GM21723 (cell line): ENCODE results near the gene RSPH1.

Experiments used
- ATAC-seq: cut with Tn5 transposase; IDR thresholded peaks from one replicate; pipeline ENCODE4 v1.9.1; 2021; ENCODE audit warnings: mild to moderate bottlenecking, moderate library complexity; ENCODE audit not compliant: unreplicated experiment

Gene RSPH1

DNA sequence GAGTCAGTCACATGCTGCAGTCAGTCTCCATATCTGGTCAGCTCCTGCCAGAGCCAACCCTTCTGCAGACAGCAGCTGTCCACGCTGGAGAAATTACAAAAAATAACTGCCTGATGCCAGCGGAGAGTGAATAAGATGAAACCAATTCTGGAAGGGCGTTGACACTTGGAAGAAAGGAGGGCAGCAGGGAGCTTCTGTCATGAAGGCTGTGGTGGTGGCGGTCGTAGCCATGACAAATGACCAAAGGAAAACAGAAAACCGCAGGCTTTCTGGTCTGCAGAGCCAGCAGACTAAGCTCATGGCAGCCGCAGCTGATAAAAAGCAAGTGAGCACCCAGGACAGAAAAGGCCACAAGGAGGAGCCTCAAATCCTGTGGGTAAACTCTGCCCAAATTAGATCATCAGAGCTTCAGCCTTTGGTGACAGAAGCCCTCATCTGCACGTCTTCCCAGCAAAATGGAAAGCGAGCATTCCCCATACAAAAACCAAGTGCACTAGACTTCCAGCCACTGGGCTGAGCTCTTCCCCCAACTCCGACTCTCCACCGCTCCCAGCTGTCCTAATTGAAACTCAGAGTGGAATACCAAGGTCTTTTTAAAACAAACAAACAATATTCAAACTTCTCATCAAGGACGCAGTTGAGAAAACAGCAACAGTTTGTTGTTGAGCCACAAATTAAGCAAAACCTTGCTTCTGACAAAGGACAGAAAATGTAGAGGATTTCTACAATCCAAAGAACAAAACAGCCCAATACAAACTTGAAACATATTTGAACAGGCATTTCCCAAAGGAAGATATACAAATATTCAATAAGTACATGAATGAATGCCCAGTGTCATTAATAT lies 28.7 kb downstream of the RSPH1 start:
- ATAC-seq, result no peak

DNA sequence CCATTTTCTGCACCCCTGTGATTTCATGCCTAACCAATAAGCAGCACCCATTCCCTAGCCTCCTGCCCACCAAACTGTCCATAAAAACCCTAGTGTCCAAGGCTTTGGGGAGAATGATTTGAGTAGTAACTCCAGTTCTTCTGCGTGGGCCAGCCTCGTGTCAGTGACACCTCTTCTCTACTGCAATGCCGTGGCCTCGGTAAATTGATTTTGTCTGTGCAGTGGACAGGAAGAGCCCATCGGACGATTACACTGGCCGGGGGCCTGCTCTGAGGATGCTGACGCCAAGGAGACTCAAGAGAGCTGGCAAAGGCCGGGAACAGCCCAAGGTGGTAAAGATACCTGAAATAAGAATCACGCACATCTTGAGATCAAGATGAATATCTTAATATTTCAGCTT lies 29.3 kb downstream of the RSPH1 start:
- no peak for ATAC-seq

DNA sequence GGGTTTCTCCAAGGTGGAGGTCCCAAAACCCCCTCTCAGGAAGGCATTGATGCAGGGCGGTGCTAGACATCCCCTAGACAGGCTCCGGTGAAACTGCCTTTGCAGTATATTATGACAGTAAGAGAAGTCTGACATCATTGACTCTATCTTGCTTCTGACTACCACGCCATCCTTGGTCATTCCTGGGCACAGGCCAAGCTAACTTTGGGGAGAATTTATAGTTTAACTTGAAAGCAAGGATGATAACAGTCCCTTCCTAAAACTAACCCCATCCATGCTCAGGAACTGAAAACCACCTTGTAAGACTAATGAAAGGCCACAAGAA lies 30.3 kb downstream of the RSPH1 start:
- ATAC-seq, result no peak

DNA sequence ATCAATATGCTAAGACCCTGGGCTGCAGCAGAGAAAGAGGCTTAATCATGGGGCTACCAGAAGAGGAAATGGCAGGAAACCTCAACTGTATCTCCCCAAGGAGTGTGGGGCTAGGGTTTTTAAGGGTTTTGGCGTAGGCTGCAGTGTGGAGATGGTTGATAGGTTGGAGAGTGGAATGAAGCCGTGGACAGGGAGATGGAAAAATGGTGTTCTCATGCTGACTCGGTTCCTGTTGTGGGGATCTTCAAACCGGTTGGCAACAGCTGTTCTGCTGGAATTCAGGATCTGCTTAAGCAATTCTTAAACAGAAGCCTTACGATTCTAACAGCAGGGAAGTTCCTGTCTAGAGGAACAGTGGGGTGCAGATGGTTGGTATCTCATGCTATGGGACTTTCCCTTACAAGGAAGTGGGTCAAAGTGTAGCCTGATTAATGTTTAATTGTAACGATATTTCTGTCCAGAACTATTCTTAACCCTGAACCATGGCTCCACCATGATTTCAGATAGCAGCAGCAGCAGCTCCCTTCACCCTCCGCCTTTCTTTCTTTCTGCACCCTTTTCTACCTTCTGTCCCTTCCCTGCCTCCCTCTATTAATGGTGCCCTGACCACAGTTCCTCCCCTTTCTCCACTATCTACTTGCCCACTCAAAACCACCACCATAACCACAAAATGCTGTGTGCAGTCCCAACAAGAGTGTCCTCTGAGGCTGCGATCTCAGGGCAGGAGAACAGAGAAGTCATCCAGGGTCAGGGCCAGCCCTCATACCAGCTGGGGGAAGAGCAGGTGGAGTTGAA lies 30.8 kb downstream of the RSPH1 start:
- no peak for ATAC-seq

DNA sequence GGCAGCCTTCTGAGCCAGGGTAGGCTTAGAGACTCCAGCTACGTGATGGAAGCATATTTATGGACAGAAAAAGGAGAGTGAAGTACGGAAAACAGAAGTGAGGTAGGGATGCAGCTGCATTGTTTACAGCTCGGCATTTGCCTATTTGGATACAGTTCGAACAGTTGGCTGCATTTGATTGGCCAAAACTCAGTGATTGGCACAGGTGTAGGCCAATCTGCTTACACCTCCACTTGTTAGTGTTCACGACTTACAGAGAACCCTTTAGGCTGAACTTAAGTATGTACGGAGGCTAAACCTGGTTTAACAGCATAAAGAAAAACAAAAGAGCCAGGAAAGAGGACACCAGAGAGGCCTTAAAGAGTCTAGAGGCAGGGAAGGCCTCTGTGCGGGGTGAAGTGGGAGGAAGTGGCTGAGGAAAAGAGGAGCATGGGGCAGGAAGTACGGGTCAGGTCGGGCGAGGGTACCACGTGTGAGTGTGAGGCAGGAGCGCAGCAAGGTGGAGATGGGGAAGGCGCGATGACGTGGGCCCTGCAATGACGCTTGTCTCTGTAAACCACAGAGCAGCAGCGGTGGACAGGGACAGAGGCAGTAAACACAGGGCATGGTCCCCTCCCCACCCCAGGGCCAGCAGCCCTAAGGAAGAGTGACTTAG lies 32.0 kb downstream of the RSPH1 start:
- no peak for ATAC-seq

DNA sequence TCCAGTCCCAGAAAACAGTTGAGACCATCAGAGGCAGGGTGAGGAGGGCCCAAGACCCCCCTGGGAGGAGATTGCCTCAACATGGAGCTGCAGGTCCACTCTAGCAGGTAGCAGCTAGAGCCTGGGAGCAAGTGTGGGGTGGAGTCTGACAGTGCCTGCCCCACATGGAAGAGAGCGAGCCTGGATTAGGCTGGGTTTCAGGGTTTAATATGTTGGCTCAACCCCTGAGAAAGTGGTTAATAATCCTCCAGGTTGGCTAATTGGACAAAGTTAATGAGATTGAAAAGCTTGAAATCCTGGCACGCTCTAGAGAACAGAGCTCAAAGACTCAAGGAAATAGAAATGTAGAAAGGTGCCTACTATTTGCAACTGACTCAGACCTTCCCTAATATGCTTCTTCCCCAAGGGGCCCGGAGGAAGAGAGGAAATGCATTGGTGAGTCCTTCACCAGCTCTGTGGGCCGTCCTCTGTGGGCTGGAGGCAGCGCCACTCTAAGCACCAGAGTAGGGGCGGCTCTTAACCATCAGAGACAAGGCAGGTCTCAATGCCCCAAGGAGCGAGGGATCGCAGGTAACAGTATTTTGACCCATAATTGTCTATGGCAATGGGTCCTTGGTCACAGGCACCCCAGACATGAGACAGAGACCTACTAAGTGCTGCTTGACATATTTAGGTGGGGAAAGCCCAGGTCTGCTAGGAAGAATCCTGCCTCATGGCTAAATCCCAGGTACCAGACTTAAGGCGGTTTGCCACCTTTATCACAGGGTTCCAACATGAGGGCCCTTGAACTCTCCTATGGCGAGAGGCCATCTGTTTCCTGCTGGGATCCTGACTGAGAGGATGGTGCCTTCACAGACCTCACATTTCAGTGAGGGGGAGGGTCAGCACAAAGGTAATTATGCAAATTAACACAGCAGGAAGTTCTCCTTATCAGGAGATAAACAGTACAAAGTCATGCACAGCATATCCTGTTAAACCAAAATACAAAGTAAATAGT lies 33.8 kb downstream of the RSPH1 start:
- no peak for ATAC-seq

DNA sequence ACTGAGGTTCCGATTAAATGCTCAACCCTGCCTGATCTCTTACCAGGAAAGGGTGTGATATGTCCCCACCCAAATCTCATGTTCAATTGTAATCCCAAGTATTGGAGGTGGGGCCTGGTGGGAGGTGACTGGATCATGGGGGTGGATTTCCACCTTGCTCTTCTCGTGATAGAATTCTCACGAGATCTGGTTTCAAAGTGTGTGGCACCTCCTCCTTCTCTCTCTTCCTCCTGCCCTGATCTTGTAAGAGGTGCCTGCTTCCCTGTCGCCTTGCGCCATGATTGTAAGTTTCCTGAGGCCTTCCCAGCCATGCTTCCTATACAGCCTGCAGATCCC lies 34.9 kb downstream of the RSPH1 start:
- ATAC-seq, result no peak

DNA sequence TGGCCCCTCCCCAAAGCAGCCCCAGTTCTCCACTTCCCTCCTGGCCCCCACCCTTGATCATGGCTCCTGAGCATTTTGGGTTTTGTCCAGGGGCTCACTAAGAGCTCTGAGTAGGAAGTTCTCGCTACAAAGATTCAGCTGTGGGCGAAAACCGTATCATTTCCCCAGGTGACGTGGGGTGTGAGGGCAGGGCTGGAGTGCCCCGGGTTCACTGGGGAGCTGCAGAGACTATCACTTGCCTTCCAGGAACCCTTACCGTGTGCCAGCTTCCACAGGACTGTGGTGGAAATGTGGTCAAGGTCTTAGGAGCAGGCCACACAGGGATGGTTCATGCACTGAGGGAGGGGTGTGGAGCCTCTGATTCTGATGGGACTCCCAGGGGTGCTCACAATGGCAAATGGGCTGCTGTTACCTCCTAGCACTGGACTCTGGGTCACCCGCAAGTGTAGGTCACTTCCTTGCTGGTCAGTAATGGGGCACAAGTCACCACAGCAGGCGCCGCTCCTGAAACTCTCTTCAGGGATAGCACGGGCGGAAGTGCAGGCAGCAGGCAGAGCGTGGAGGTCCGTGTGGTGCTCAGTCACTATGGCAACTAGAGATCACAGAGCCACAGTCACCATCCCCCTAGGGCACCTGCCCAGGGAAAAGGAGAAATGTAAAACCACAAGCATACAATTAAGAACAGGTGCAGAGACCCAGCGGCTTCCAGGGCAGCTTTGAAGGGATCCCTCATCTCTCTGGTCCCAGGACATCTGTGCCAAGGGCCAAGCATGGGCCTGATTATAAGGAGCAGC lies 35.4 kb downstream of the RSPH1 start:
- peak; percentile 58 for ATAC-seq

DNA sequence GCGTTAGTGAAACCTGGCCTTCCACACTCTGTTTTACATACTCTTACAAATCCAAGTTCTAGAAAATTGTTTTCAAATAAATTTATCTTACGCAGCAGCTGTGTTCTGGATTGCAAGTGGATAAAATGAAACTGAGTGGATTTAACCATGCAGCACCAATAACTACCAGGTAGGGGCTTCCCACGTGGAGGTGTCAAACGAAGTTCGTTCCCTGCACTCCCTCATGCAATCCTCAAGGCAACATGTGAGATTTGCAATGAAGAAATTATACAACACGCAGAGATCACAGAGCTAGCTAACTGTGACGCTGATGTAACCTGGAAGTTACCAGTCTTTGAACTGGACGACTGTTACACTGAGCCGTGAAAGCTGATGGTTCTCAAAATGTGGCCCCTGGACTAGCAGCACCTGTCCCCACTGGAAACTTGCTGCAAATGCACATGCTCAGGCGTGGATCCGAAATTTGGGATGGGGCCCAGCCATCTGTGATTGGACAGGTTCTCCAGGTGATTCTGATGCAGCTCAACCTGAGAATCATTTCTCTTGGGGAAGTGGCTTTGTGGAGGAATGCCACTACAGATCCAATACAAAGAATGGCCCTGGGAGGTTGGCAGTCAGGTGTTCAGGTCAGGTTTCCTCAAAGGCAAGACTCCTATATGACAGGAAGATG lies 36.3 kb downstream of the RSPH1 start:
- no peak for ATAC-seq

DNA sequence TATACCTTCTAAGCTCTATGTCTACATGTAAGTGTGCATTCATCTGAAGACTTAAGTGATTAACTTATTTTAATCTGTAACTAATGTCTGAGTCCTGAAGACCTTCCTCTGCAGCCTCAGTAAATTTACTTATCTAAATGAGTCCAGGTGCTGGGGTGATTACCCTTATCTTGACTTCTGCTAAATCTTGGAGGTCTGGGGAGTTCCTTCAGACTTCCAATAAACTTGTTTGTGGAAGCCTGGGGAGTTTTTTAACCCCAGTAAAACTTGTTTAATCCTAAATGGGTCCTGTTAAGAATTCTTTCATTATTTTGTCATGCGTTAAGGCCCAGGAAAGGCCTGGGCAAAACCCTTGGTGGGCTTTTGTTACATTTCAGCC lies 37.0 kb downstream of the RSPH1 start:
- no peak for ATAC-seq

DNA sequence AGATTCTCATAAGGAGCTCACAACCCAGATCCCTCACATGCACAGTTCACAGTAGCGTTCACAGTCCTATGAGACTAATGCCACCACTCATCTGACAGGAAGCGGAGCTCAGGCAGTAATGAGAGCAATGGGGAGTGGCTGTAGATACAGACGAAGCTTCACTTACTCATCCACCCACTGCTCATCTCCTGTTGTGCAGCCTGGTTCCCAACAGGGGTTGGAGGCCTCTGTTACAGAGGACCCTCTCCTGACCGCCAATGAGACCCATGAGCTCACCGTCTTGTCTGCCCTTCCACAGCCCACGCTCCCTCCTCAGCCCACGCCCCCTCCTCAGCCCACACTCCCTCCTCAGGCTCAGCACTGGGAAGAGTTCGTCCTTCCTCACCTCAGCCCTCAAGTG lies 39.6 kb downstream of the RSPH1 start:
- ATAC-seq, result no peak

DNA sequence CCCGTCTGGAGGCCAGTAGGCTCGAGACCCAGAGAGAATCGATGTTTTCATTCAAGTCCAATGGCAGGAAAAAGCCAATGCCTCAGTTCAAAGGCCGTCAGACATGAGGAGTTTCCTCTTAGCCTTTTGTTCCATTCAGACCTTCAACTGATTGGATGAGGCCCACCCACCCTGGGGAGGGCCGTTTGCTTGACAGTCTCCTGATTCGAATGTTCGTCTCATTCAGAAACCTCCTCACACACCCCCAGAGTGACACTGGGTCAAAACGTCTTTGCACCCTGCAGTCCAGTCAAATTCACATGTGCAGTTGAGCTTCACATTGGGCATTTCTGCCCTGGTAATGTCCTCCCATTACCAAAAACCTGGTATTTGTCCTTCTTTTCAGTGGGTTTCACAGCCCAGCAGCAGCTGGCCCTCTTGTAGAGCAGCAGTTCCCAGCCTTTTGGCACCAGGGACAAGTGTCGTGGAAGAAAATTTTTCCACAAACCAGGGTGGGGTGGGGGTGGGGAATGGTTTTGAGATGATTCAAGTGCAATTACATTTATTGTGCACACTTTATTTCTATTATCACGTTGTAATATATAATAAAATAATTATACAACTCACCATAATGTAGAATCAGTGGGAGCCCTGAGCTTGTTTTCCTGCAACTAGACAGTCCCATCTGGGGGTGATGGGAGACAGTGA lies 40.1 kb downstream of the RSPH1 start:
- ATAC-seq, result no peak

DNA sequence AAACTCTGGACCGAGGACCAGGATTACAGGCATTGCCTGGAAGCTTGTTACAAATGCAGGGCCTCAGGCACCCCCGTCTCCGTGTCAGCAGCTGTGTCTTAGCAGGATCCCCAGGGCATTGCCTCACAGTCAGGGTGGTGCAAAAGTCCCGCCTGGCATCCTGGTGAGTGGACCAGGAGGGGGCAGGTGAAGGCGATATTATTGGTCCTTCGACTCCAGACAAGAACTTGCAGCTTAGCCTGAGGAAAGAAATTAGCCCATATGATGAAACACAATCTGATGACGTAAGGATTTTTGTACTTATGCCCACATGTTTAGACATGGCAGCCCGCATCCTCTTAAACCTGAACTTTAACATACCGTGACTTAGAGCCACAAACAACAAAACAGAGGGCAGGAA lies 40.8 kb downstream of the RSPH1 start:
- no peak for ATAC-seq

DNA sequence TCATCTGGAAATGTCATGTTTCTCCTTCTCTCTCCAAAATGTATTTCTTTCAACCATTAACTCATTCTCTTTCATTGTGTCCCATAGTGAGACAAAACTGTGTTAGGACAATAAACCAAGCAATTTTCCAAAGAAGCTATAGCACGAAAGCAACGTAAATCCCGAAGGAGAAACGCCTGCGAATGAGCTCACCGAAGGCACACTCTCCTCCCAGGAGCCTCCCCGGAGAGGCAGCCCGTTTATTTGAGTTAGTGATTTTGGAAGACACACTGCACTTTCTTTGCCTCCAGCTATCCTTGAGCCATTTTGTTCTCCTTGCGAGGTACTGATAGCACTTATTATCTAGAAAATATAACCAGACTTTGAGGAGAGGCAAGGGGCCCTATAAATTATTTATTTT lies 41.2 kb downstream of the RSPH1 start:
- ATAC-seq, result no peak

DNA sequence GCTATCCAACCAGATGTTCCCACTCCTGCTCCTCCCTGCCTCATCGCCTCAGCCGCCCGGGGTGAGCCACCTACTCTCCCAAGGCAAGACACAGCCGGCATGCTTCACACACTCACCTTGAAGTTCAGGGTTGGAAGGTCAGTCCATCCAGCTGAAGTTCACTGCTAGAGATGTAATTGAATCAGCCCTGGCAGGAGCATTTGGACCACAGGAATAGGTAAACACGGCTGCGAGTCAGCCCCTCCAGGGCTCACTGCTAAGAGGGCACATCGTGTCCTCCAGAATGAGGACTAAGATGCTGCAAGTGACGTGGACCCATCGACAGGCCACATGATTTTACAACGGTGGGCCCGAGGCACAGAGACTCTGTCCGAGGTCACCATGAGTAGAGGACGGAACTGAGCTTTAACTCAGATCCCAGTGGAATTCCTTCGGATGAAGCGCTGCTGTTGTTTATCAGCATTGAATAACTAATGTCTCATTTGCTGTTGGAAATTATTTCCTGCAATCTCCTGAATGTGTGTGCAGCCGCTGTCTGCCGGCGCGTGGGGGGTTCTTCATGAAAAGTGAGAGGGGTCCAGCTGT lies 41.9 kb downstream of the RSPH1 start:
- ATAC-seq, result no peak

DNA sequence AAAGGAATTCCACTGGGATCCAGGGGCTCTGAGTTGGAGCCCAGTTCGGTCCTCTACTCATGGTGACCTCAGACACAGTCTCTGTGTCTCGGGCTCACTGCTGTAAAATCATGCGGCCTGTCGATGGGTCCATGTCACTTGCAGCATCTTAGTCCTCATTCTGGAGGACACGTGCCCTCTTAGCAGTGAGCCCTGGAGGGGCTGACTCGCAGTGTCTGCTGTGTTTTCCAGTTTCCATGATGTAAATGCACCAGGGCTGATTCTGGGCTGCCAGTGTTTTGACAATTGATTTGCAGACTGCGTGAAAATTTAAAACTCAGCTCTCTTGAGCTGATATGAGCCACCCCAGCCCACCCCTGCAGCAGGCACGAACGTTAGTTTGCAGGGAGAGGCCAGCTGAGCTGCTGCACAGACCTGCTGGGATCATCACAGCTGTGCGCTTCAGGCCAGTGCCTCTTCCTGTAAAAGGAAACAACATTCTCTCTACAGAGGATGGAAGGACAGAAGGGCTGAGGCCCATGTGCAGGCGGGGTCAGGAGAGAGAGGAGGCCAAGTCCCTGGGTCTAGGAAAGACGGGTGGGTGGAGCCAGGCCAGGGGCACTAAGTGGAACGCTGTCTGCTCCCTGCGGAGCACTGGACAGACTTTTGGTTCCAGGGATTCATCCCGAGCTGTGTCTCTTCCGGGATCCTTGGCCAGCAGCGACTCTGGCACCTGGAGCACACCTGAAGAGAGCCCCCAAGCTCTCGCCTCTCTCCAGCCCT lies 42.6 kb downstream of the RSPH1 start:
- no peak for ATAC-seq

DNA sequence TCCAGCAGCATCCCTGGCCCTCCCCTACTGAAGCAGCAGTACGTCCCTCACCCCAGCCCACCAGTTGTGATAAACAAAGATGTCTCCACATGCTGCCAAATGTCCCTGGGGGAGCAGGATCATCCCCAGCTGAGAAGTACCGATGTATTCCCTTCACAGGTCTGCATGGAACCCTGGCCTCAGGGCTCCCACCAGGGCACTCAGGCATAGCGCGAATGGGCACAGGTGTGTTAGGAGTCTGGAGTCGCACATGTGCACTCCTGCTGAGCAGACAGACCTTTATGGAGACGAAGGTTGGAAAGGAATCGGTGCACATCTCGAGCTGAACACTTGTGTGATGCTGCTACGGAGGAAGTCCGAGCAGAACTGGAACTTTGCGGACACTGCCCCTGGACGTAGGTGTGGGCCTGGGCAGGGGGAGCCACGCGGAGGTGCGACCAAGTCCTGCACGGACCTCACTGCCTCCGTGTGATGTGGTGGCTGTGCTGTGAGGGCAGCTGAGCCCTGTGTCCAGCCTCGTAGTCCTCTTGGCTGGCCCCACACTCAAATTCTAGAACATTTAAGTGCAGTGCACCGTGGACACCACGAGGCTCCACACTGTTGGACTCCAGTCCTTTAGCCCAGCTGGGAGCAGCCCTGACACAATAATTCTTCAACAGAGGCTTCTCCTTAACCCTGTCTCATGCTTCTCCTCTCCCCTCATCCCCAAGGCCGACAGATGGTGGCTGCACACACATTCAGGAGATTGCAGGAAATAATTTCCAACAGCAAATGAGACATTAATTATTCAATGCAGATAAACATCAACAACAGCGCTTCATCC lies 43.4 kb downstream of the RSPH1 start:
- ATAC-seq, result no peak
